OCI-LY3 (cell line): ENCODE measurements around the gene CCN6.
A peak's percentile ranks its signal among the peaks of the same experiment; 100 is the strongest.

Source experiments
- H2AFZ ChIP-seq: fragments of 200-600, 300-600 bp; shearing (Covaris generic); 2 replicates; pipeline ENCODE4 v1.6.0; 2014; ENCODE audit warnings: antibody characterized with exemption, low read depth, low read length
- H3K27ac ChIP-seq: fragments of 200-600, 300-600 bp; sonication (generic); 2 replicates; pipeline ENCODE4 v1.5.1; 2014; ENCODE audit warnings: mild to moderate bottlenecking, low read length, moderate library complexity, mixed read lengths
- H3K27me3 ChIP-seq: fragments of 200-600, 300-600 bp; sonication (generic); 2 replicates; pipeline ENCODE4 v1.6.1; 2014; ENCODE audit warnings: low read depth, low read length, mixed read lengths
- H3K36me3 ChIP-seq: fragments of 200-600, 300-600 bp; sonication (generic); replicated peaks from 2 replicates; pipeline ENCODE3; 2014; ENCODE audit warnings: low read depth, low read length, mixed read lengths
- H3K4me1 ChIP-seq: fragments of 300-600, 200-600 bp; sonication (generic); 2 replicates; pipeline ENCODE4 v1.6.1; 2014; ENCODE audit warnings: low read length, mixed read lengths
- H3K4me2 ChIP-seq: fragments of 200-600, 300-600 bp; sonication (generic); 2 replicates; pipeline ENCODE4 v1.6.1; 2014; ENCODE audit warnings: low read length, mixed read lengths
- H3K4me3 ChIP-seq: fragments of 300-600, 200-600 bp; sonication (generic); 2 replicates; pipeline ENCODE4 v1.5.1; 2014; ENCODE audit warnings: antibody characterized with exemption, mild to moderate bottlenecking, low read length, moderate library complexity
- H3K79me2 ChIP-seq: fragments of 300-600, 200-600 bp; shearing (Covaris generic); 2 replicates; pipeline ENCODE4 v1.6.1; 2014; ENCODE audit warnings: mild to moderate bottlenecking, low read length, mixed read lengths
- H3K9ac ChIP-seq: fragments of 300-600, 200-600 bp; shearing (Covaris generic); 2 replicates; pipeline ENCODE4 v1.6.0; 2014; ENCODE audit warnings: mild to moderate bottlenecking, low read length, moderate library complexity
- H3K9me3 ChIP-seq: fragments of 200-600, 300-600 bp; shearing (Covaris generic); 2 replicates; pipeline ENCODE4 v1.6.1; 2014; ENCODE audit warnings: low read length, mixed read lengths; ENCODE audit not compliant: insufficient read depth
- H4K20me1 ChIP-seq: fragments of 200-600, 300-600 bp; sonication (generic); 2 replicates; pipeline ENCODE4 v1.6.1; 2016; ENCODE audit warnings: low read length, mixed read lengths; ENCODE audit not compliant: insufficient read depth
- CTCF ChIP-seq: fragments of 200-600, 300-600 bp; sonication (generic); IDR thresholded peaks from 2 replicates; pipeline ENCODE4 v1.5.1; 2014; ENCODE audit warnings: antibody characterized with exemption, low read length, low read depth
- EZH2phosphoT487 ChIP-seq: fragments of 200-600 bp; shearing (Covaris generic); IDR thresholded peaks from 2 replicates; pipeline ENCODE4 v1.6.1; 2018; ENCODE audit warnings: antibody characterized with exemption, mixed run types, low read depth

The CCN6 gene

DNA sequence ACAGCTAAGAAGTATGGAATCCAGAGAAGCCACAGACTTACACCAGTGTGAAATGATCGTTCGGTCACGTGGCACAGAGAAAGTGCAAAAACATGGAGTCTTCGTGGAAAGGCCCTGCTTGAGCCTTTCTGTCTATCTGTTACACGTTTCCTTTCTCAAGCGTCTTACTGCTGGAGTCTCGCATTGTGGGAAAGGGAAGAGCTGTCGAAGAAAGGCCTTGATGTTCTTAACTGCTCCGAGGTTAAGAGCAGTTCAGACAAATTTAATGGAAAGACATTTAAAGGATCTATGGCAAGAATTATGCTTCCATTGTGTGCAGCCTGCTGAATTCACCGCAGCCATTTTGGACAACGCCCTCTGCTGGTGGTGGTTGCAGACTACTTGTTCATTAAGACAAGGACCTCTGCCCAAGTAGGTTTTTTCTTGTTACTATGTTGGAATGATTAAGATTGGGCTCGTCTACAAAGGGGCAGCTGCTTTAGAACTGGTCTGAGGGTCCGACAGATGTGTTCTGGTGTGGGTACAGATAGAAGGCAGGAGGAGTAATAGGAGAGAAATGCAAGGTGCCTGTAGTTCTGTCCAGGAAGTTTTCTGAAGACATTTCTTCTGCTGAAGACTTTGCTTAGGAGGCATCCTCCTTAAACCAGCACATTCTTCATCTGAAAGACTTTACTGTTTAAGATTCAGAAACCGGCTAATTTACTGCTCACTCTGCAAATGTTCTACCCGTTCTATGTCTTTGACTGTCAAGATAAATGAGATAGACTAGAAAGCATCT lies 24.7 kb upstream of the CCN6 start:
- Histone ChIP-seq H3K4me2 (no peak overlapping the region), H4K20me1 (no peaks in the 10 kb centered on the region), H3K36me3 (no peaks in the 10 kb centered on the region), H3K9me3 (no peaks in the 10 kb centered on the region), H2AFZ (peak overlapping the region; percentile 86), H3K79me2 (no peaks in the 10 kb centered on the region), H3K4me1 (peaks cover 11% of the 10 kb centered on the region), H3K9ac (no peak overlapping the region), H3K27ac (no peak overlapping the region), H3K27me3 (0 out of 2 replicates have a peak, but pooled peaks cover 2% of the 10 kb centered on the region), H3K4me3 (no peak overlapping the region)
- TF ChIP-seq EZH2phosphoT487 (no peak), CTCF (peak; percentile 74)

GRCh38 chr6:112030206-112030960 lies 23.5 kb upstream of the CCN6 start:
- H3K9ac ChIP-seq = no peak overlapping the region
- no peak overlapping the region for H3K4me2 ChIP-seq
- peaks cover 11% of the 10 kb centered on the region for H3K4me1 ChIP-seq
- no peaks in the 10 kb centered on the region for H3K36me3 ChIP-seq
- H3K4me3 ChIP-seq = no peak overlapping the region
- H3K27me3 ChIP-seq = 0 out of 2 replicates have a peak, but pooled peaks cover 2% of the 10 kb centered on the region
- no peak overlapping the region for H3K27ac ChIP-seq
- no peaks in the 10 kb centered on the region for H3K9me3 ChIP-seq
- H2AFZ ChIP-seq = no peak overlapping the region
- no peaks in the 10 kb centered on the region for H4K20me1 ChIP-seq
- no peak for TF ChIP-seq EZH2phosphoT487
- no peaks in the 10 kb centered on the region for H3K79me2 ChIP-seq

GRCh38 chr6:112030961-112031660 lies 22.8 kb upstream of the CCN6 start:
- peaks cover 11% of the 10 kb centered on the region for H3K4me1 ChIP-seq
- H3K79me2 ChIP-seq = no peaks in the 10 kb centered on the region
- H3K27me3 ChIP-seq = 0 out of 2 replicates have a peak, but pooled peaks cover 2% of the 10 kb centered on the region
- H3K4me2 ChIP-seq = no peak overlapping the region
- no peaks in the 10 kb centered on the region for H3K9me3 ChIP-seq
- H3K4me3 ChIP-seq = no peak overlapping the region
- TF ChIP-seq CTCF = no peak
- no peak for TF ChIP-seq EZH2phosphoT487
- no peaks in the 10 kb centered on the region for H3K36me3 ChIP-seq
- H3K9ac ChIP-seq = no peak overlapping the region
- H3K27ac ChIP-seq = no peak overlapping the region
- H4K20me1 ChIP-seq = no peaks in the 10 kb centered on the region
- H2AFZ ChIP-seq = no peak overlapping the region

- Histone ChIP-seq H3K27ac (no peak overlapping the region), H3K4me1 (peaks cover 11% of the 10 kb centered on the region), H3K4me3 (no peak overlapping the region), H3K4me2 (no peak overlapping the region), H2AFZ (no peak overlapping the region), H3K79me2 (no peaks in the 10 kb centered on the region), H3K9ac (no peak overlapping the region), H3K9me3 (no peaks in the 10 kb centered on the region), H4K20me1 (no peaks in the 10 kb centered on the region), H3K36me3 (no peaks in the 10 kb centered on the region), H3K27me3 (0 out of 2 replicates have a peak, but pooled peaks cover 2% of the 10 kb centered on the region)
- TF ChIP-seq CTCF = no peak
Measured at GRCh38 chr6:112031960-112032359, 21.9 kb upstream of the CCN6 start.
